Endodermal cell (in vitro differentiated cells): ENCODE measurements around the gene STXBP3. TPM values are rescaled to one million over a fixed set of nuclear protein-coding genes. Genes with fewer than 3 reads are reported as not detected.
A peak's percentile ranks its signal among the peaks of the same experiment; 100 is the strongest.

Source experiments
- DNase-seq: peaks from one replicate; pipeline ENCODE4 v3.0.0-alpha.2; 2017
- H3K27ac ChIP-seq: 2 replicates; pipeline ENCODE4 v1.5.1; 2013; ENCODE audit warnings: mild to moderate bottlenecking, low read depth, low read length, moderate library complexity
- H3K27me3 ChIP-seq: 2 replicates; pipeline ENCODE4 v1.6.1; 2013; ENCODE audit warnings: mild to moderate bottlenecking, low read length, moderate library complexity; ENCODE audit not compliant: insufficient read depth, control insufficient read depth, poor library complexity, severe bottlenecking
- H3K36me3 ChIP-seq: 2 replicates; pipeline ENCODE4 v1.7.0; 2013; ENCODE audit warnings: mild to moderate bottlenecking, low read length, moderate library complexity; ENCODE audit not compliant: control insufficient read depth, insufficient read depth
- H3K4me1 ChIP-seq: one replicate; pipeline ENCODE4 v1.7.0; 2013; ENCODE audit warnings: low read length; ENCODE audit not compliant: control insufficient read depth, insufficient read depth
- H3K4me3 ChIP-seq: 2 replicates; pipeline ENCODE4 v1.5.1; 2013; ENCODE audit warnings: mild to moderate bottlenecking, low read length, moderate library complexity
- H3K9ac ChIP-seq: 2 replicates; pipeline ENCODE4 v1.6.1; 2013; ENCODE audit warnings: mild to moderate bottlenecking, low read length, moderate library complexity; ENCODE audit not compliant: poor library complexity, severe bottlenecking; ENCODE audit errors: extremely low read depth
- H3K9me3 ChIP-seq: 2 replicates; pipeline ENCODE4 v1.6.1; 2013; ENCODE audit warnings: mild to moderate bottlenecking, low read length, moderate library complexity; ENCODE audit not compliant: control insufficient read depth
- H3K27ac Mint-ChIP-seq: 2 replicates; pipeline ENCODE4 v1.8.0; 2020; ENCODE audit warnings: mixed read lengths
- H3K27me3 Mint-ChIP-seq: 2 replicates; pipeline ENCODE4 v1.8.0; 2021; ENCODE audit warnings: mild to moderate bottlenecking, mixed read lengths; ENCODE audit not compliant: insufficient read depth
- H3K36me3 Mint-ChIP-seq: 2 replicates; pipeline ENCODE4 v1.8.0; 2020; ENCODE audit warnings: low read depth, mixed read lengths
- H3K4me1 Mint-ChIP-seq: 2 replicates; pipeline ENCODE4 v1.8.0; 2020; ENCODE audit warnings: mixed read lengths
- H3K4me3 Mint-ChIP-seq: 2 replicates; pipeline ENCODE4 v1.8.0; 2020; ENCODE audit warnings: mild to moderate bottlenecking, moderate library complexity, mixed read lengths
- H3K9me3 Mint-ChIP-seq: 2 replicates; pipeline ENCODE4 v1.8.0; 2020; ENCODE audit warnings: mild to moderate bottlenecking, mixed read lengths
- WGBS, 2 experiments: methylation state at CpG; one replicate each; pipeline versions ENCODE4 v1.1.5 to v1.1.7; 2013; ENCODE audit warnings: missing lambda C conversion rate in 2 of 2, mixed read lengths in 1 of 2; ENCODE audit not compliant: insufficient coverage in 1 of 2, insufficient read length in 1 of 2; 5-methylcytosine and 5-hydroxymethylcytosine counted together
- long read RNA-seq, 4 experiments: library from polyadenylated mRNA in 2 of 4; library from RNA in 1 of 4; library from capped mRNA in 1 of 4; stranded (forward) in 3 of 4; unstranded in 1 of 4; transcript quantifications; one replicate each; pipeline ENCODE4 v2.0.0, GENCODE V29; 2020 to 2021; ENCODE audit warnings: inconsistent platforms in 1 of 4
- polyA plus RNA-seq, 2 experiments: library from polyadenylated mRNA; stranded (reverse); fragments of 50-300 nt; gene quantifications; one replicate each; pipeline ENCODE4 v1.2.3, GENCODE V29; 2013
- total RNA-seq, 2 donors: library from RNA; stranded (reverse); fragmentation: NEBNext Ultra II Directional in 1 of 2; extraction: Animal tissue kit (Norgen Biotek cat#: 25700) in 1 of 2; gene quantifications; 2 replicates in 1 of 2; 3 replicates in 1 of 2; pipeline ENCODE4 v1.2.1, GENCODE V29; 2021
- TF ChIP-seq, protein P1 (sequence below): fragments of 200-600 bp; sonication (generic); conservative IDR thresholded peaks from 2 replicates; pipeline ENCODE4 v1.5.0; 2021; ENCODE audit warnings: antibody characterized with exemption, mild to moderate bottlenecking

The STXBP3 gene
- total RNA-seq, result 10 to 100 TPM; 37.4 to 38.5 TPM
- polyA plus RNA-seq (2013, experiment 1 of 2), result 43.5 TPM
- 51.4 TPM for polyA plus RNA-seq (2013, experiment 2 of 2)
- long read RNA-seq, experiment 1, partial matches to known transcripts, result 10 of 18 reads
- long read RNA-seq, experiment 1, other reads (novel, unspliced or antisense), result 8 of 18 reads
- long read RNA-seq, experiment 2, transcript STXBP3-201 (19 exons, 2,478 nt), result major isoform, 54 of 71 reads
- long read RNA-seq, experiment 2, partial matches to known transcripts, result 5 of 71 reads
- long read RNA-seq, experiment 2, other reads (novel, unspliced or antisense), result 12 of 71 reads
- long read RNA-seq, experiment 3, transcript STXBP3-201 (19 exons, 2,478 nt), result major isoform, 137 of 168 reads
- long read RNA-seq, experiment 3, partial matches to known transcripts, result 7 of 168 reads
- long read RNA-seq, experiment 3, other reads (novel, unspliced or antisense), result 24 of 168 reads
- long read RNA-seq, experiment 4, transcript STXBP3-201 (19 exons, 2,478 nt), result major isoform, 42 of 51 reads
- long read RNA-seq, experiment 4, partial matches to known transcripts, result 2 of 51 reads
- long read RNA-seq, experiment 4, other reads (novel, unspliced or antisense), result 7 of 51 reads

DNA sequence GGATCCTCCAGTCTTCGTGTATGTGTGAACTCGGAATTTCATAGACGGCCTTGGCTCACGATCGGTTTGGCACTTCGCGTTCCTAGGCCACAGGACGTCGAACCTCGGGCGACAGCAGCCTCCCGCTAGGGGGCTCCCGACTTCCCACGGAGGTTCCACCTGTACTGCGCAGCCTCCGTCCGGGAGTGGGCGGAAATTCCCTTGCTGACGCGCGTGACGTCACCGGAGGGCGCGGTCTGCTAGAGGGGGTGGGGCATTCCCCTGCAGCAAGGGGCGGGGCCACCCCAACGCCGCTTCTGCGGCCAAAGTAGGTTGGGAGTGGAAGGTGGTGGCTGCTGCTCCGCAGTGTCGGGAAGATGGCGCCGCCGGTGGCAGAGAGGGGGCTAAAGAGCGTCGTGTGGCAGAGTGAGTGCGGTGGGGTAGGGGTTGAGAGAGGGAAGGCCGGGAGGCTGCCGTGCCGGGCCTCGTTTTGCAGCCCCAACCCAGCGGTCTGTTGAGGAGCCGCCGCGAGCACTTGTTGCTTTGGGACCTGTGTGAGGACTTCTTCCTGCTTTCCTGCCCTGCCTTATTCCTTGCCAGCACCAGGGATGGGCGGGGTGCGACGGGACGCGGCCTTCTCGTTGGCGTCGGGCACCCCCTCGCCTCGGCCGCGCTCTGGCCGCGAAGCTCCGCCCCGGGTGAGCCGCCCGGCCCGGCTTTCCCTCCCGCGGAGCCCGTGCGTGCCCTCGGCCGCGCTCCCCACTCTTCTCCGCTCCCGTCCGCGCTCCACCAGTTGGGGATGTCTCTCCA lies at the start of gene STXBP3:
Gene STXBP3, plus strand, starts transcription at position 293 of the 789 bp plus-strand sequence. Its CDS starts 64 bp downstream, at position 357.
- 1 to 7% methylated on average over 15 to 74 of the region's 75 CpGs for WGBS, 2 experiments
- H3K9ac ChIP-seq, result peak within 1 kb of the TSS; percentile 77
- peak within 1 kb of the TSS; percentile 97 for H3K4me3 ChIP-seq
- peak within 1 kb of the TSS; percentile 78 for H3K27ac ChIP-seq
- peak; percentile 99 for DNase-seq
- no peaks in the 10 kb centered on the region for H3K36me3 Mint-ChIP-seq
- H3K36me3 ChIP-seq, result no peaks in the 10 kb centered on the region
- no peaks in the 10 kb centered on the region for H3K9me3 Mint-ChIP-seq
- H3K27ac Mint-ChIP-seq, result peak within 1 kb of the TSS; percentile 99
- TF ChIP-seq, protein P1, sequence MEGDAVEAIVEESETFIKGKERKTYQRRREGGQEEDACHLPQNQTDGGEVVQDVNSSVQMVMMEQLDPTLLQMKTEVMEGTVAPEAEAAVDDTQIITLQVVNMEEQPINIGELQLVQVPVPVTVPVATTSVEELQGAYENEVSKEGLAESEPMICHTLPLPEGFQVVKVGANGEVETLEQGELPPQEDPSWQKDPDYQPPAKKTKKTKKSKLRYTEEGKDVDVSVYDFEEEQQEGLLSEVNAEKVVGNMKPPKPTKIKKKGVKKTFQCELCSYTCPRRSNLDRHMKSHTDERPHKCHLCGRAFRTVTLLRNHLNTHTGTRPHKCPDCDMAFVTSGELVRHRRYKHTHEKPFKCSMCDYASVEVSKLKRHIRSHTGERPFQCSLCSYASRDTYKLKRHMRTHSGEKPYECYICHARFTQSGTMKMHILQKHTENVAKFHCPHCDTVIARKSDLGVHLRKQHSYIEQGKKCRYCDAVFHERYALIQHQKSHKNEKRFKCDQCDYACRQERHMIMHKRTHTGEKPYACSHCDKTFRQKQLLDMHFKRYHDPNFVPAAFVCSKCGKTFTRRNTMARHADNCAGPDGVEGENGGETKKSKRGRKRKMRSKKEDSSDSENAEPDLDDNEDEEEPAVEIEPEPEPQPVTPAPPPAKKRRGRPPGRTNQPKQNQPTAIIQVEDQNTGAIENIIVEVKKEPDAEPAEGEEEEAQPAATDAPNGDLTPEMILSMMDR, result peak; percentile 96
- peaks cover 3% of the 10 kb centered on the region for H3K27me3 Mint-ChIP-seq
- peaks cover 4% of the 10 kb centered on the region for H3K4me1 Mint-ChIP-seq
- H3K4me3 Mint-ChIP-seq, result peak within 1 kb of the TSS; percentile 90
- H3K9me3 ChIP-seq, result no peaks in the 10 kb centered on the region
- no peaks in the 10 kb centered on the region for H3K27me3 ChIP-seq
- H3K4me1 ChIP-seq, result no peaks in the 10 kb centered on the region

- Mint-ChIP-seq H3K36me3 (peaks cover 69% of the 10 kb centered on the region), H3K9me3 (no peaks in the 10 kb centered on the region), H3K4me3 (no peak overlapping the region), H3K27ac (peak overlapping the region; percentile 22), H3K27me3 (no peaks in the 10 kb centered on the region), H3K4me1 (peaks cover 7% of the 10 kb centered on the region)
- H3K27me3 ChIP-seq, result no peaks in the 10 kb centered on the region
- no peak for DNase-seq
- H3K27ac ChIP-seq, result no peak overlapping the region
- no peaks in the 10 kb centered on the region for H3K9me3 ChIP-seq
- TF ChIP-seq, protein P1, result no peak
- WGBS, 2 experiments, result 96 to 98% methylated on average over 19 to 22 of the region's 22 CpGs
- H3K4me1 ChIP-seq, result no peaks in the 10 kb centered on the region
- no peak overlapping the region for H3K9ac ChIP-seq
- peaks cover 75% of the 10 kb centered on the region for H3K36me3 ChIP-seq
- no peak overlapping the region for H3K4me3 ChIP-seq
Observed at GRCh38 chr1:108699375-108700332, 46.8 kb upstream of the STXBP3 start.
